ENCODE data around the gene CRHR1.

- TF ChIP-seq CTCF (conservative IDR thresholded peaks at IDR 0.05) (no peak), ZFX (IDR thresholded peaks at IDR 0.05) (no peak)
These were observed 53.5 kb downstream of the CRHR1 start for GRCh38 chr17:45837603-45838002.

Measured in C4-2B (cell line).